ACHN (cell line): Measurements from ENCODE around the gene CCN5.
"Not testable (repeated sequence)": the region's sequence is repeated elsewhere in the genome, so short reads cannot be mapped to it uniquely, and the experiment has no call there.

ENCODE experiments used
- DNase-seq: peaks from one replicate; pipeline ENCODE4 v3.0.0-alpha.2; 2015
- in situ Hi-C: cut with HindIII; loops from 2 replicates; pipeline ENCODE4 v1.10.0; 2017; ENCODE audit warnings: low sequenced_read_pairs, low pct_ligation_motif_present, low pct_unique_long_range_greater_than_20kb

CCN5 gene

GRCh38 chr20:44746367-44747165 is 31.4 kb downstream of the CCN5 start:
- in situ Hi-C loops = no loop called here
- peak; percentile 33 for DNase-seq

GRCh38 chr20:44747166-44748004 is 32.2 kb downstream of the CCN5 start:
- DNase-seq = peak; percentile 88
- in situ Hi-C loops = no loop called here

- no peak for DNase-seq
- in situ Hi-C loops = no loop called here
Observed at GRCh38 chr20:44748005-44748370, 32.8 kb downstream of the CCN5 start.

- no peak for DNase-seq
- in situ Hi-C loops = no loop called here
Observed at GRCh38 chr20:44750081-44750805, 35.1 kb downstream of the CCN5 start.

GRCh38 chr20:44752099-44752931 is 37.1 kb downstream of the CCN5 start:
- in situ Hi-C loops = no loop called here

GRCh38 chr20:44754554-44754953 is 39.4 kb downstream of the CCN5 start:
- in situ Hi-C loops = no loop called here
- no peak for DNase-seq

More at GRCh38 chr20:44752099-44752931, 37.1 kb downstream of the CCN5 start:
- no peak for DNase-seq

GRCh38 chr20:44756011-44756688 is 41.0 kb downstream of the CCN5 start:
- no peak for DNase-seq
- in situ Hi-C loops = no loop called here

- in situ Hi-C loops = no loop called here
- no peak for DNase-seq
Observed at GRCh38 chr20:44756956-44757355, 41.8 kb downstream of the CCN5 start.

- DNase-seq = no peak
- in situ Hi-C loops = no loop called here
Observed at GRCh38 chr20:44758247-44759101, 43.3 kb downstream of the CCN5 start.

- in situ Hi-C loops = no loop called here
- no peak for DNase-seq
Observed at GRCh38 chr20:44759595-44759994, 44.4 kb downstream of the CCN5 start.

GRCh38 chr20:44761423-44761822 is 46.3 kb downstream of the CCN5 start:
- no peak for DNase-seq
- in situ Hi-C loops = no loop called here

GRCh38 chr20:44762466-44763140 is 47.4 kb downstream of the CCN5 start:
- no peak for DNase-seq
- in situ Hi-C loops = no loop called here

GRCh38 chr20:44763798-44764197 is 48.6 kb downstream of the CCN5 start:
- in situ Hi-C loops, DNase-seq: not testable (repeated sequence)

GRCh38 chr20:44765091-44765490 is 49.9 kb downstream of the CCN5 start:
- in situ Hi-C loops = no loop called here
- no peak for DNase-seq

- DNase-seq = peak; percentile 13
Observed at GRCh38 chr20:44765701-44766347, 50.7 kb downstream of the CCN5 start.

GRCh38 chr20:44768256-44768655 is 53.1 kb downstream of the CCN5 start:
- in situ Hi-C loops = no loop called here
- DNase-seq = no peak

More at GRCh38 chr20:44765701-44766347, 50.7 kb downstream of the CCN5 start:
- in situ Hi-C loops = no loop called here
